AG08395 (cell line): ENCODE data around the gene GCNT1.
"Not testable (repeated sequence)": the region's sequence is repeated elsewhere in the genome, so short reads cannot be mapped to it uniquely, and the experiment has no call there.

Source experiments
- DNase-seq: peaks from one replicate; pipeline ENCODE4 v3.0.0; 2012; ENCODE audit warnings: mixed read lengths, low spot score

The GCNT1 gene

DNA sequence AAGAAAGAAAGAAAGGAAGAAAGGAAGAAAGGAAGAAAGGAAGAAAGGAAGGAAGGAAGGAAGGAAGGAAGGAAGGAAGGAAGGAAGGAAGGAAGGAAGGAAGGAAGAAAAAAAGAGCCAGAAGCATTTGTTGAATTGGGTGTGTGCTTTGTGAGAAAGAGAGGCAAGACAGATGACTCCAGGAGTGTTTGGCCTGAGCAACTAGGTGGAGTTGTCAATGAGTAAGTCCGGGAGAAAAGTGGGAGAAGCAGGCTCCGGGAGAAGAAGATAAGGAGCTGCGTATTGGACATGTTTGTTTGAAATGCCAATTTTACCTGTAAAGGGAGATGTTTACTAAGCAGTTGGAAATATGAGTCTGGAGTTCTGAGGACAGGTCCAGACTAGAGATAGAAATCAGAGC is 15.1 kb upstream of the GCNT1 start:
- no peak for DNase-seq

DNA sequence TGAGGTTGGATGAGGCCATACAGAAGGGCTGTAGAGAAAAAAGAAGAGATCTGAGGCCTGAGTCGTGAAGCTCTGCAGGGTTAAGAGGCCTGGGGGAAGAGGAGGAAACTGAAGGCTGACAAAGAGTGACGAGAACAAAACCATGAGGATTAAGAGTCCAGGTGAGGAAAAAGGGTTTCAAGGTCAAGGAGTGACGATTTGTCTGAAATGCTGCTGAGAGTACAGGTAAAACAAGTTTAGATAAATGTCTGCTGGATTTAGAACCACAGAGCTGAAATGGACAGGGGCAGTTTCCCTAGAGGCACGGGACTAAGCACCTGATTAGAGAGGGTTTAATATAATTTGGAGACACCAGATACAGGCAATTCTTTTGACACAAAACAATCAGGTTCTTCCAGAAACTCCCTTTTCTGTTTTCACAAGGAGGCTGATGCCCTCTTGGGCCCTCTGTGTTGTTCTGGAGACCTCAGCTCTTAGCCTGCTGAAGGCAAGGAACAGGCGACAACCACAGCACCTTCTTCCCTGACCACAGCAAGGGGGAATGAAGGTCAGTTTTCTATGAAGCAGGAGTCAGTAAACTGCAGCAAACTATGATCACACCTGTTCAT is 14.6 kb upstream of the GCNT1 start:
- DNase-seq, result no peak

DNA sequence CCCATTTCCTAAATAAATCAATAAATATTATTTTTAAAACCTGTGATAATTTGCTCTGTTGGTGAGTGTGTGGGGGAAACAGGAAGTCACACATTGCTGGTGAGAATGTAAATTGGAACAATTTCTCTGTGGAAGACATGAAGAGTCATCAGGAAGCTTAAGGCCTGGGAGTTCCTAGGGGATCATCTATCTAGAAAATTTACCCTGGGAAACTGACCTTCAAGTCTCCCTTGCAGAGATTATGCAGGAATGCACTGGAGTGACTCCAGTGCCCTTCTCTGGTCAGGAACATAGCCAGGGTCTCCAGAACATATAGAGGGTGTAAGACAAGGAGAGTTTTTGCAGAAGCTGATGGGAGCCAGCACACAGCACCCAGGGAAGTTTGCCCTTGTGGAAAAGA is 13.0 kb upstream of the GCNT1 start:
- no peak for DNase-seq

DNA sequence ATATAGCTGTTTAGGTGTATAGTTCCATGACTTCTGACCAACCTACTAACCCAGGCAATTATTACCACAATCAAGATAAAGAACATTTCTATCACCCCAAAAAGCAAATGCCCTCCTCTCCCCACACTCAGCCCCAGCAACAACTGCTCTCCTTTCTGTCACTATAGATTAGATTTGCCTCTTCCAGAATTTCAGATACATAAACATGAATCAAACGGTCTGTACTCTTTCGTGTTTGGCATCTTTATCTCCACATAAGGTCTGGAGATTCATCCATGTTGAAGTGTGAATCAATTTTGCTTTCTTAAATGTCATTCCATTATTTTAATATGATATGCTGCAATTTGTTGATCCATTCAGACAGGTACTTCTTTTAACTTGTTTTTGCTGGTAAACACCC is 10.5 kb upstream of the GCNT1 start:
- no peak for DNase-seq

DNA sequence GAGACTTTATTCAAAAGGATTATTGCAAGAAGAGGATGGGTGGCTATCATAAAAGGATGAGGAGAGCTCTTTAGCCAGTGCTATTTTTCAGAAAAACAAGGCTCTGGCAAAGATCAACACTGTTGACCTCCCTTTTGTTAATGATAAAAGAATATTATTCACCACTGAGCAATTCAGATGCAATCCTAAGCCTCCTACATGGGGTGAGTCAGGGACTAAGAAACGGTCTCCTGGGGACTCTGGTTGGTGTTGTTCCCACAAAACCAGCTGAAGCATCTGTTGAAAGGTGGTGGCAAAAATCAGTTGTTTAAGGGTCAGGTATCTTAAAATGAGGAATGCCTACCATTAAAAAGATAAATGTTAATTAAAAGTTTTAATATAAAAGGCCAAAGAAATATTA is 7.7 kb upstream of the GCNT1 start:
- DNase-seq, result peak; percentile 81

DNA sequence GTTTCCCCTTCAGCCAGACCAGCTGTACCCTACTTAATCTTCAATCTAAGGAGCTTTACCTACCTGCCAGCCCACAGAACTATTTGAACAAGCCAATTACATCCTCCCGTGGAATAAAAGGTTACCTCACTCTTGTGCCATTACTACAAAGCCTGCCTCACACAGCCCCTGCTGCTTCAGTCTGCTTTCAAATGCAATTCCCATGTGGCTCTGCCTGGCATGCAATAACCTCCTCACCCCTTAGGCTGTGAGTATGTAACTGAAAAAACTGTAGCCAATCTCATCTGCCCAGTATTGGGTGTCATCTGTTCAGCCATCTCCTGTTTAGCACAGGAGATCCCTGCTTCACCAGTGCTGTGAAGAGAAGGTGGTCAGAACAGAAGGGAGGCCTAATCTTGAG is 6.1 kb upstream of the GCNT1 start:
- DNase-seq, result no peak

DNA sequence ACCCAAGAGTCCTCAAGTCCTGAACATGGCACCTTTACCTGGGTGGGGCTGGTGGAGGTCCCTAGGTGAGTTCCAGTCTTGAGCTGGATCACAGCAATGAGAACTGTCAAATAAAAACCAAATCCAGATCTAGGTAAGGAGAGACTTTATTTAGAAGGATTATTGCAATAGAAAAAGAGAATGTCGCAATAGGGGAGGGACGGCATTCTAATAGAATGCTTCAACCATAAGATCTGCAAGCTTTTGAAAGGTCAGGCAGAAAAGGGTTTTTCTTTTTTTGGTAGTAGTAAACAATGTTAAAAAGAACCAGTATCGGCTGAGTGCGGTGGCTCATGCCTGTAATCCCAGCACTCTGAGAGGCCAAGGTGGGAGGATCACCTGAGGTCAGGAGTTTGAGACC is 5.2 kb upstream of the GCNT1 start:
- peak; percentile 32 for DNase-seq

DNA sequence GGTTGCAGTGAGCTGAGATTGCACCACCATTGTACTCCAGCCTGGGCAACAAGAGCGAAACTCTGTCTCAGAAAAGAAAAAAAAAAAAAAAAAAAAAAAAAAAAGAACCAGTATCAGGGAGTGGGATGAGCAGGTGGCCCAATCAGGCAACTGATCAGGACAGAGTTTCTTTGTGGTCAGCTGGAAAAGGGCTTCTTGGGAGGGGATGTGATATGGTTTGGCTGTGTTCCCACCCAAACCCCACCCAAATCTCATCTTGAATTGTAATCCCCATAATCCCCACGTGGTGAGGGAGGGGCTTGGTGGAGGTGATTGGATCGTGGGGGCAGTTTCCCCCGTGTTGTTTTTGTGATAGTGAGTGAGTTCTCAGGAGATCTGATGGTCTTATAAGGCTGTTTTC is 4.7 kb upstream of the GCNT1 start:
- no peak for DNase-seq

DNA sequence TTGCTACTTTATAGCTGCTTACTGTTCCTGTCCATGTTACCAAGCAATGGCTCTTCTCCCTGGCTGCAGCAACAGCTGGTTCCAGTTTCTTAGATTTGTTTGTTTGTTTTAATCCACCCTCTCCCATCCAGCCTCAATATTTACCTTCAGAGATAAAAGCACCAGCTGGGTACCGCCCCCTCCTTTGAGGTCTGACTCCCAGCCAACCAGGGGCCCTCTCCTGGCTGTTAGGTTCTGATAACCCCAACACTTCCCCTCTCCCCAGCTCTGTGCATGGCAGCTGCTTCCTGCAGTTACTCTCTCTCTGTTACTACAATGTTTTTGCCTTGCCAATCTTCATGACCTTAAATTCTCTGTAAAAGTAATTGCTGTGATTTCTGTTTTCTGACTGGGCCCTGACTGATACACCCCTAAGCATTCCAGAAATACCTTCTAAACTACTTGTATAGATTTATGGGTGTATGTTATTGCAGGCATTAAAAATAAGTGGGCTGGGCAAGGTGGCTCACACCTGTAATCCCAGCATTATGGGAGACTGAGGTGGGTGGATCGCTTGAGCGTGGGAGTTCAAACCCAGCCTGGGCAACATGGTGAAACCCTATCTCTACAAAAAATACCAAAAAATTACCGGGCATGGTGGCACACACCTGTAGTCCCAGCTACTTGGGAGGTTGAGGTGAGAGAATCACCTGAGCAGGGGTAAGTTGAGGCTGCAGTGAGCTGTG is 2.6 kb upstream of the GCNT1 start:
- DNase-seq, result no peak

DNA sequence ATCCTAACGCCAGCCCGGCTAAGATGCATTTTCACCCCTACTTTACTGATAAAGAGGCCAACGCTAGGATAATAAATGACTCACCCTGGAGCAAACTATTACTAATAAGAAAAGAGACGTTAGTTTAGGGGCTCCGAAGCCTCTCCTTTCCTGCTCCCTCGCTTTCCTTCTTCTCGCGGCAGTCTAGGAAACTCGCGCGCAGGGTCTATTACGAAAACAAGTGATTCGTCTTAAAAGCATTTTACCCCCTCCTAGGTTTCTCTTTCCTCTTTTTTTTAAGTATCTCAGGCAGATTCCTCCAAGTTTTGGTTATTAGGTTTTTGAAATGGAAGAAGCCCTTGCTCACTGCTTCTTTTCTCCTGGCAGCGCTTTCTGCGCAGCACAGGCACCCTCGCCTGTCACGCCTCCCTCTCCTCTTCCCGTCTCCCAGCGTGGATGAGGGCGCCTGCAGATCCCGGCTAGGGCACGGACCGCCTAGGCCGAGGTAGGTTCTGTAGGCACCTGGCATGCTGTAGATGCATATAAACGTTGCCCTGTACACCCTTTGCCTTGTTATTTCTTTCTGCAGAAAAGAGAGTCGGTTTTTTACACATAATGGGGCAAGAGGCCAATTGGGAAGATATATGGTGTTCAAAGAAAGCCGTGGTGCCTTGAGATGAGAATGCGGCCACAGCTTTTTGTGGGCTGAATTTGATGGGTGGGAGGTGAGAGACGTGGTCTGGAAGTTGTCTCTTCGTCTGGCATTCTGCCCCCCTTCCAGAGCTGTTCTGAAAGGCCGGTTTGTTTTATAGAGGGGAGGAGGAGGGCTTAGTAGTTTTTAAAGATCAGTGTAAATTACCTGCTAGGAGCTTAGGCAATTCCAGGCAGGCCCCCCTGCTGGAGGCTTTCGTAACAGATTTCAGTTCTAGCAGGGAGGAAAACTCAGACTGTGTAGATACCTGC is 983 bp downstream of the GCNT1 start:
- DNase-seq, result peak; percentile 48

DNA sequence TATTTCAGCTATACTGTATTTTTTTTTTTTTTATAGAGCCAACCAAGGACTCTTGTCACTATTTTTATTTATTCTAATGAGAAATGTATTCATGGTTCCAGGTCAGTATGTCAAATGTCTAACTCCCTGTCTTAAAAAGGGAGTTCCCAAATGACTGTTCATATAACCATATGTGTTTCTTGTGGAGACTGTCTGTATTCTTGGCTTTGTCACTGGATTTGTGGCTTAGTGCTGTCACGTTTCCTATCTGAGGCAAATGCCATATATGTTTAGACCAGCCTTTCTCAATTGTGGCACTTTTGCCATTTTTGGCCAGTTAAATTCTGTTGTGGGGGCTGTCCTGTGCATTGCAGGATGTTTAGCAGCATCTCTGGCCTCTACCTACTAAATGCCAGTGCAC is 3.1 kb downstream of the GCNT1 start:
- no peak for DNase-seq

DNA sequence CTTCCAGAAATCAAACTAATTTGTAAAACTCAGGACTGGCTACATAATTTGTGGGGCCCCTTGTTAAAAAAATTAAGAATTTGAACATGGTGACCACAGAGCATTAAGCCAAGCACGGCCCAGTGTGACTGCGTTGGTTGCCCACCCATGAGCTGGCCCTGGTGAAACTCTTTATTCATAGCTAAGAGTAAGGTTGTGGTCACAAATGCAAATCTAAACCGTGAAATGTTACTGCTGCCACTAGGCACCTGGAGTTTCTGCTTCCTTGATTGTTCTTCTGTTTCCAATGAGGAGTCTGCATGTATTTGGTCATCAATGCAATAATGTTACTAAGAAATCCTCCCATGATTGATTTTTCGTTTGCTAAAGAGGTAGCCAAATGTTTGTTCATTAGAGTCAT is 4.2 kb downstream of the GCNT1 start:
- DNase-seq, result no peak

DNA sequence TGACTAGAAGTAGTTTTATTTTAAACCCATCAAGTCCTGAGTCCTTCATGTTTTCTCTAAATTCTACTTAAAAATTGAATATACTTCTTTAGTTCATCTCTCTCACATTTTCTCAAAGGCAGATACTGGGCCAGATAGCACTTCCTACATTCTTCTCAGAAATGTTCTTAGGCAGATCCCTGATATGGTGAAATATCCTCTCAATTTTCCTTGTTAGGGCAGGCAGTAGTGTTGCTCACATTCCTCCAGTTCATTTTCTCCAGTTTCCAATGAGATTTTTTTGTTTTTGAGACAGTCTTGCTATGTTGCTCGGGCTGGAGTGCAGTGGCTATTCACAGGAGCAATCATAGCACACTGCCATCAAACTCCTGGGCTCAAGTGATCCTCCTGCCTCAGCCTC is 5.7 kb downstream of the GCNT1 start:
- DNase-seq, result no peak

DNA sequence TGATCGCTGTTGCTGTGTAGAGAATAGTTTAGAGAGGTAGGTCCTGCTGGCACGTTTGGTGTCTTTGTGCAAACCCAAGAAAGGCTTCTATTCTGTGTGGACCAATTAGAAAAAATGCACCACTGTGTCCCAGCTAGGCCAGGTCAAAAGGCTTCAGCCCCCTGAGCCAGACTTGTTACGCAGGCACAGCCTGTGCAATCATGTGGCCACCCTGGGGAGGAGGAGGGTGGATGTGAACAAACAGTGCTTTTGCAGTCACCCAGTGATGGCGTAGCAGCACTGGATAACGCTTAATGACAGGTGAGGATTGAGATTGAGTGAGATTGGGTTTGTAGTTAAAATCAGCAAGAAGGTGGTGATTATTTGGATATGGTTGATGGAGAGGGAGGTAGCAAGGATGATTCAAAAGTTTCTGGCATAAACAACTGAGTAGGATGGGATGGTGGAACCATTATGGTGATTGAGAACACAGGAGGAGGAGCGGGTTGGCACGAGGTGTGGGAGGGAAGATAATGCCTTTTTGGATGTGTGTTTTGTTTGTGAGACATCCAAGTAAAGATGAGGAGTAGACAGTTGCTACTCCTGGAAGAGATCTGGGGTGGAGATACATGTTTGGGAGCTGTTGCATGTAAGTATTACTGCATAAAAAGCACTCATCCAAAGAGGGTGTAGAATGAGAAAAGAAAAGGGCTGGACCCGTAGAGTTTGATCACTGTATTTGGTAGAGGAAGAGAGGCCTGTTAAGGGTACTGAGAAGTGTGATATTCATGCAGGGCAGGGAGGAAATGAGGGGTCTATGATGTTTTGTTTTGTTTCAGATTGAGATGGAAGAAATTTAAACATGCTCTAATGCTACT is 6.7 kb downstream of the GCNT1 start:
- no peak for DNase-seq

DNA sequence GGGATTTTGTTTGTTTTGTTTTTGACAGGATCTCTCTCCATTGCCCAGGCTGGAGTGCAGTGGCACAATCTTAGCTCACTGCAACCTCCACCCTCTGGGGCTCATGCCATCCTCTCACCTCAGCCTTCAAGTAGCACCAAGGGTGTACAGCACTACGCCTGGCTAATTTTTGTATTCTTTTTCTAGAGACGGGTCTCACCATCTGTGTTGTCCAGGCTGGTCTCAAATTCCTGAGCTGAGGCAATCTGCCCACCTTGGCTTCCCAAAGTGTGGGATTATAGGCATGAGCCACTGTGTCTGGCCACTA is 7.3 kb downstream of the GCNT1 start:
- DNase-seq, result no peak

DNA sequence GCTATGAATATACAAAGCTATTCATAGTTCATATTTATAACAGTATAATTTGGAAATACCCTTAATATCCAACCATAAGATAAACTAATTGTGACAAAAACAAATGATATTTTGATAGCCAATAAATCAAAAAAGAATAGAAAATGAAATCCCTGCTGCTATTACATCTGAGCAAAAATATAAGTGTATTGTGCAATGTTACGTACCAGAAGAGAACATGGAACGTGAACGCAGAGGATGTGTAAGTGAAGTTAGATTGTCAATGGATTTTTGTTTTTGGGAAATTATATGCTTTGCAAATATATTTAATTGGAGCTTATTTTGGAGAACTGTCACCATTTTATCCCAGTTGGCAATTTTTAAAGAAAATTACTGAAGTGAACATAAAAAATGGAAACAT is 15.4 kb downstream of the GCNT1 start:
- DNase-seq, result no peak

DNA sequence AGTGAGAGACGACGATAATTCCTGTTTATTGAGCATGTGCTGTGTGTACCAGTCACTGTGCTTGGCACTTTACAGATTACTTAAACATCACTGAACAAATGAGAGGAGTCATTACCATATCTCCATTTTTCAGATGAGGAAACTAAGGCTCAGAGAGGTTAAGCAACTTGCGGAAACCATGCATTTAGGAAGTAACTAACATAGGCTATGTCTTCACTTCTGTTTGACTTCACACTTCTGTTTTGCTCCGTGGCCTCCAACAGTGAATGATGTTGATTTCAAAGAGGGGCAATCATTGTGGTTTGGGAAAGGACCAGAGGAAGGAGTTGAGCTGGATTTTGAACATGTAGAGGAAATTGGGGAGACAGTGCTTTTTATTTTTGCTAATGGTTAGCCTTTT is 16.7 kb downstream of the GCNT1 start:
- no peak for DNase-seq

DNA sequence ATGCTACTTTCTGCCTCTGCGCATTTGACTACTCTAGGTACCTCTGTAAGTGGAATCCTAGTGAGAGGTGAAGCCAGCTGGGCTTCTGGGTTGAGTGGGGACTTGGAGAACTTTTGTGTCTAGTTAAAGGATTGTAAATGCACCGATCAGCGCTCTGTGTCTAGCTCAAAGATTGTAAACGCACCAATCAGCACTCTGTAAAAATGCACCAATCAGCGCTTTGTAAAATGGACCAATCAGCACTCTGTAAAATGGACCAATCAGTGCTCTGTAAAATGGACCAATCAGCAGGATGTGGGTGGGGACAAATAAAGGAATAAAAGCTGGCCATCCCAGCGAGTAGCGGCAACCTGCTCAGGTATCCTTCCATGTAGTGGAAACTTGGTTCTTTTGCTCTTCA is 18.8 kb downstream of the GCNT1 start:
- not testable (repeated sequence) for DNase-seq

DNA sequence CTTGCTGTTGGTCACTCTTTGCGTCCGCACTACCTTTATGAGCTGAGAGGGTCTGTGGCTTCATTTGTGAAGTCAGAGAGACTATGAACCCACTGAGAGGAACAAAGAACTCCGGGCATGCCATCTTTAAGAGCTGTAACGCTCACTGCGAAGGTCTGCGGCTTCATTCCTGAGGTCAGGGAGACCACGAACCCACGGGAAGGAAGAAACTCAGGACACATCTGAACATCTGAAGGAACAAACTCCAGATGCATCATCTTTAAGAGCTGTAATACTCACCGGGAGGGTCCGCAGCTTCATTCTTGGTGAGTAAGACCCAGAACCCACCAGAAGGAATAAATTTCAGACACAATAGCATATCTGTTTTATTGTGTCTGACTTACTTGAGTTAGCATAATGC is 19.2 kb downstream of the GCNT1 start:
- no peak for DNase-seq

DNA sequence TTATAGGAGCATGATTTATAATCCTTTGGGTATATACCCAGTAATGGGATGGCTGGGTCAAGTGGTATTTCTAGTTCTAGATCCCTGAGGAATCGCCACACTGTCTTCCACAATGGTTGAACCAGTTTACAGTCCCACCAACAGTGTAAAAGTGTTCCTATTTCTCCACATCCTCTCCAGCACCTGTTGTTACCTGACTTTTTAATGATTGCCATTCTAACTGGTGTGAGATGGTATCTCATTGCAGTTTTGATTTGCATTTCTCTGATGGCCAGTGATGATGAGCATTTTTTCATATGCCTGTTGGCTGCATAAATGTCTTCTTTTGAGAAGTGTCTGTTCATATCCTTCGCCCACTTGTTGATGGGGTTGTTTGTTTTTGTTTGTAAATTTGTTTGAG is 20.4 kb downstream of the GCNT1 start:
- not testable (repeated sequence) for DNase-seq

DNA sequence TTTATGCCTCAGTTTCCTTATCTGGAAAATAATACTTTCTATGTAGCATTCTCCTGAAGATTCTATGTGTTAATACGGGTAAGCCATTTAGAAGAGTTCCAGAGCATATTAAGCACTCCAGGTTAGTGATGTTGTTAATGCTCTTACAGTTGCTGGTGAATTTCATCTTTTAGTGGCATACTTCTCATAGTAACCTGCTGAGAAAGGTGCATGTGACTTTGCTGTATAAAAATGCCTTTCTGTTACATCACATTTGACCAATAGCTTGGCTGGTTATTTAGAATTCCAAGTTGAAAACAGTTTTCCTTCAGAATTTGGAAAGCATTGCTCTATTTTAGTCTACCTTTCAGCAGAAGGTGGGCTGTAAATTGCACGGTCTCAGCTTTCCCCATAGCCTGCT is 27.2 kb downstream of the GCNT1 start:
- no peak for DNase-seq

DNA sequence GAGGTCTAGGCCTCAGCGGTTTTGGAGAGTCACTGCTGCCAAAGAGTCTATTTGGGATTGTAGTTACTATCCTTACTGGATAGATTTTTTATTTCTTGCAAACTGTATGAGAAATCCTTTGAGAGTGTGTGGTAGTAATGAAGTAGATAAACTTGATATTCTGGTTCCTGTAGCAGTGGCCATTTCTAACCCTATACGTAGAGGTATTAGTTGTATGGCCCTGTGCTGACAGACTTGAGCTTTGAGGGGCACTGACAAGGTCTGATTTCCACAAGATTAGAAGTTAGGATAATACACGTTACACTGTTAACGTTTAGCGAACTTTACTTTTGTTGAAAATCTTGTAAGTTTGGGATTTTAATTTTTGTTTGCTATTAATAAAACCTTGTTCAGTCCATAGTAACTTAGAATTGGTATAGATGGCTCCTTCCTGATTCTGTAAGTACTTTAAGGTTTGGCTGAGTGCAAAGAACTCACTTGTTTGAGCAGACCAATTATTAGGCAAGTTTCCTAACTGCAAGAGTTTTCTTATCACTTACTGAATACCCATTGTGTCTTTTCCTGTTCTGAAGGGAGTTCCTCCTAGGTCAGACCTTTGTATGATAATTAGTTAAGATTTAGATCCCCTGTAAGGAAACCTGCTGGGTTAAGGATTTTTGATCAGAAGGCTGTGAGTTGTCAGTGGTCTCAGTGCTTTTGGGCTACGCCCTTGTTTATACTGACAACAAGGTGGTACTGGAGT is 31.4 kb downstream of the GCNT1 start:
- DNase-seq, result no peak
